NCI-H1436 treated with DMSO at 0.1 percent for 48 hours (cell line): ENCODE measurements around the gene SOX18.

Experiments used
- DNase-seq: peaks from one replicate; lab custom pipeline; 2025; lab: John Stamatoyannopoulos, UW

SOX18 gene

DNA sequence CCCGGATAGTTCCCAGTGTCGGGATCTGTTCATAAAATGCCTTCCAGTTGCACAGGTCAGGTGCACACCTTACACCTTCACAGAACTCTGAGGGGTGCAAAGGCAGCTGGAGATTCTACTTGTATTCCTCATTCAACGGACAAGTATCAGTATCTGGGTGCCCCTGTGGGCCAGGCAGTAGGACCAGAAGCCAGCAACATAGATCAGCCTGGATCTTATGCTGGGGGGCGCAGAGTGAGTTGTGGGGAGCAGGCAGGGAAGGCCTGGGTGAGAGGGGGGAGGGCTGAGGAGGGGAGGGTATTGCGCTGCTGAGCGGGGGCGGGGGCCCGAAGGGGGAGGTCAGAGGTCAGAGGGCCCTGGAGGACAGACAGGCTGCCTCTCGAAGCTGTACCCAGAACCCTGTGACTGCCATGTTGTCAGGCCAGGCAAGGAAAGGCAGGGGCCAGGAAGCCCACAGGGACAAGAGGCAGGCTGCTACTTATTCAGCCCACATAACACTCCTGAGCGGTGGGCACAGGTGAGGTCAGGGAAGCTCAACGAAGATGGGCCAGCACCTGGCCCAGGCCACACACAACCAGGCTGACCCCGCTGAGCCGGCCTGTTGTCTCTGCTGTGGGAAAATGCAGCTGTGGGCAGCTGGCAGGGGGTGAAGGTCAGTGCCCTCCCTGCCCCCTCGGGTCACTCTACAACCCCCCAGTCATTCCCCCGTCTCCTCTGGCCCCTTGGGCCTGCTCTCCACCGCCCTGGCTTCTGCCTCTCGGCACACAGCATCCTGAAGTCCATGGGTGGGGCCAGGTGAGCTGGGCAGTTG, 31.6 kb upstream of the SOX18 start:
- DNase-seq: no peak

DNA sequence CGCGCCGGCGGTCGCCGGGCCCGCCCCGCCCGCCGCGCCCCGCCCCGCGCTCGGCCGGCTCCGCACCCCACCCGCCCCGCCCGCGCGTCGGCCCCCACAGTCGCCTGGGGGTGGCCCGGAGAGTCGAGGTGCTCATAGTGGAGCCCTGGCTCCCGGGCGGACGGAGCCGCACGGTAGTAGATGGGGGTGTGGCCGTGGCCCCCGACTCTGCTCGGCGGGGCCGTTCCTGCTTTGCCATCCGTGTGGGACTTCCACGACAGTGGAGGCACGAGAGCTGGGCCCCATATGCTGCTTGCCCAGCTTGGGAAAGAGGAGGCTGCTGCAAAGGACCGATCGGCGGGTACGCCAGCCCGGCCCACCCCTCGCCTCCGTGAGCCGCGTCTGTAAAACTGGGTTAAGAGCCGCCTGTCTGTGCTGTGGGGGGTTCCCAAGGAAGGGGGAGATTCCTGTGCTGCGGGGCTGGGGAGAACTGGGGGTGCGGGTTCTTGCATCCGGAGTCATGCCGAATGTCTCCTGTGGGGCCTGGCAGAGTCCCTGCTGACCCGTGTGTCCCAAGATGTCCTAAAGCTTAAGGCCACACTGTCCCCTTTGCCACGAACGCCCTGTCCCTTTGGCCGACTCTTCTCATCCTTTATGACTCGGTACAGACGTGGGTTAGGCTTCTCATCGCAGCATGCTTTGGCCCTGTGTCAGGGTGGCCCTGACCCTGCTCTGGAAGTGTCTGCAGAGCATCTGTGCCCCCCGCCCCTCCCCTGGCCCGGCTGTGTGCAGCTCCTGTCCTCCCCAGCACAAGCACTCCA, 30.8 kb upstream of the SOX18 start, which contains the start of gene OPRL1:
Gene OPRL1, plus strand, starts transcription at position 70 of the 800 bp plus-strand sequence. CDS start 12,639 bp downstream, outside the sequence.
- DNase-seq: no peak

DNA sequence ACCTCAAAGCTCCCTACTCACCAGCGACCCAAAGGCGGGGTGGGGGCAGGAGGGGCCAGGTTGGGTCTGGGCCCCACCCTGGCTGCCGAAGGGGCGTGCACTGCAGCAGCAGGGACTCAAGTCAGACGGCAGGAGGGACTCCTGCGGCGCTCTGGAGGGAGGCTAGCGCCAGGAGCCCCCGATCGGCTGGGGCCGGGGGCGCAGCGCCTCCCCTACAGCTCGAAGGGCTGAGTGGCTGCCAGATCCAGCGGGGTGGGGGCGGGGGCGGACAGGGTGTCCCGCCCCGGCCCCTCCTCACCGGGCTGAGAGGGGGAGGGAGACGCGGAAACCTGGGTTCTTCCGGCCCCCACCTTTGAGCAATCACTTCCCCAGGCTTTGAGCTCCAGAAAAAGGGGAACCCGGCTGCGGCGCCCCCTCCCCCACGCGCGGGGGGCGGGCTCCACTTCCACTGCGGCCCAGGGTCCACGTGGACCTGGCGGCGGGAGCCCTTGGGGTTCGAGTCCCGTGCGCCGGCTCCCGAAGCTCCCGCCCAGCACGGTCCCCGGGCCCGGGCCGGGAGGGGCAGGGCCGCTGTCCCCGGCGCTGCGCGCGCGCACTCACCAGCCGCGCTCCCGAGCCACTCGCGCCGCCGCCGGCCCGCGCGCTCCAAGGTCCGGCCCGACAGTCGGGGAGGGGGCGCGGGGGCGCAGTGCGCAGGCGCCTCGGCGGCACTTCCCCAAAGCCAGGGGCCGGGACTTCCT, 30.0 kb upstream of the SOX18 start, which contains the start of gene RGS19:
Gene RGS19, minus strand, starts transcription at position 246 of the 740 bp plus-strand sequence. CDS start 2,632 bp downstream, outside the sequence.
- no peak for DNase-seq

DNA sequence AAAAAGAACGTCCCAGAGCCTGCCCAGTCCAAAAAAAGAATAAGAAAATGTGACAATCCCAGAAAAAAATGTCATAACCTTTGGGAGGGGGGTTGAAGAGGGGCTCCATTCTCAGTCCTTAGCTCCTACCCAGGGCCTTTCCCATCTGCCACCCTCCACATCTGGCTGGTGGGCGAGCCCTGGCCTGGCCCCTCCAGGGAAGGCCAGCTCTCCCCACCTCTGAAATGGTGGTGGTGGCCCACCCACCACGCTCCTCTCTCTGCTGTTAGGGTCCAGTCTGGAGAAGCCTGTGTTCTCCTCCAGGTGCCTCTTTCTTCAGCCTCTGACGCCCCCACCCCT, 29.5 kb upstream of the SOX18 start:
- no peak for DNase-seq

DNA sequence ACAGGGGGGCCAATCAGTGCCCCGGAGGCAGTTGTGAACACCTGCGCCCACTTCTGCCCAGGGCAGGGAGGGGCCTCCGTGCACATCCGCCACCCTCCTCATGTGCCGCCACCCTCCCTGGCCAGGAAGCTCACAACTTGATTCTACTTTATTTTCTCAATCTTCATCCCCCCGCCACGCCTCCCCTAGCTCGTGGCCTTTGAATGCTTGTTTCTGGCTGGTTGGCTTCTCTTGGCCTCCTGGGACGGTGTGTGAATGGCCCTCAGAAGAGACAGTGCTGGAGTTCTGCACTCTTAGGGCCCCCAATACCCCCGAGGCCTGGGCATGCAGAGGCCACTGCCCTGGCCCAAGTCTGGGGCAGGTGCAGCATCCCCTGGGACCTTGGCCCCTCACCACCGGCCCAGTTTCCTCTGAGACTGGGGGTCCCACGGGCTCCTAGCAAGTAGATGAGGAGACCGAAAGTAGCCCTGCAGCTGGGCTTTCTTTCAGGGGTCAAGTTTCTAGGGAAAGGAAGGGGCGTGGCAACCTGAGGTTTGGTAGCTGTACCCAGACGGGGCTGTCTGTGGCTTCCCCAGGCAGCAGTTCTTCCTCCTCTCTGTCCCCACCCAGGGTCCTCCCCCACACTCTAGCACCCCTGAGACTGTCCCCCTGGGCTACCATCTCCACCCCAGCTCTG, 28.6 kb upstream of the SOX18 start:
- DNase-seq: no peak

DNA sequence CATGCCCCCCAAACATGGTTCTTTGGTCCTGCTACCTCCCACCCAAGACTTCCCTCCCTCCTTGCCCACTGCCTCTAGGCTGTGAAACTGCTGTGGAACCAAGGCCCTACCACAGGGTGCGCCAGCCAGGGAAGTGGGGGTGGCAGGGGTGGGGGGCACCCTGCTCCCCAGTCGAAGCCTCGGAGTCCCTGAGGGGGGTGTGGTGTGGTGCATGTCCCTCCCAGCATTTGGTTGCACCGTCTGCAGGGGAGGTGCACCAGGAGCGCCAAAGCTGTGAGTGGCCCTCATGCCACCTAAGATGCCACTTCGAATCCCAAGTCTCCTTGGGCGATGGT, 28.1 kb upstream of the SOX18 start:
- no peak for DNase-seq

DNA sequence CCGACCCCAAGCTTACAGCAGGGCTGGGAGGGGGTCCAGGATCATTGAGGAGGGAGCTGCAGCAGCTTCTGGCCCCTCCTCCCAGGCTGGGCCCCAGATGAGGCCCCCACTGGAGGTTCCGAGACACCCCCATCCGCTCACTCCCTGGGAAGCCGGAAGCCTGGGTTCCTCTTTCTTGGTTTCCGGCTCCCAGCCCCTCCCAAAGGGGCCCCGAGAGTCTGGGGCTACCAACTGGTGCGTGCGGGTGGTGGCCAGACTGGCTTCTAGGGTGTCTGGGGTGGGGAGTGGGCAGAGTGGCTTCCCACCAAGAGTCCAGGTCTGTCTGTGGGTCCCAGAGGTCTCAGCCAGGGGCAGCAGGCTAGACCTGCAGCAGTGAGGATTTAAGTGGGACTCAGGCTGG, 27.7 kb upstream of the SOX18 start:
- DNase-seq: no peak

DNA sequence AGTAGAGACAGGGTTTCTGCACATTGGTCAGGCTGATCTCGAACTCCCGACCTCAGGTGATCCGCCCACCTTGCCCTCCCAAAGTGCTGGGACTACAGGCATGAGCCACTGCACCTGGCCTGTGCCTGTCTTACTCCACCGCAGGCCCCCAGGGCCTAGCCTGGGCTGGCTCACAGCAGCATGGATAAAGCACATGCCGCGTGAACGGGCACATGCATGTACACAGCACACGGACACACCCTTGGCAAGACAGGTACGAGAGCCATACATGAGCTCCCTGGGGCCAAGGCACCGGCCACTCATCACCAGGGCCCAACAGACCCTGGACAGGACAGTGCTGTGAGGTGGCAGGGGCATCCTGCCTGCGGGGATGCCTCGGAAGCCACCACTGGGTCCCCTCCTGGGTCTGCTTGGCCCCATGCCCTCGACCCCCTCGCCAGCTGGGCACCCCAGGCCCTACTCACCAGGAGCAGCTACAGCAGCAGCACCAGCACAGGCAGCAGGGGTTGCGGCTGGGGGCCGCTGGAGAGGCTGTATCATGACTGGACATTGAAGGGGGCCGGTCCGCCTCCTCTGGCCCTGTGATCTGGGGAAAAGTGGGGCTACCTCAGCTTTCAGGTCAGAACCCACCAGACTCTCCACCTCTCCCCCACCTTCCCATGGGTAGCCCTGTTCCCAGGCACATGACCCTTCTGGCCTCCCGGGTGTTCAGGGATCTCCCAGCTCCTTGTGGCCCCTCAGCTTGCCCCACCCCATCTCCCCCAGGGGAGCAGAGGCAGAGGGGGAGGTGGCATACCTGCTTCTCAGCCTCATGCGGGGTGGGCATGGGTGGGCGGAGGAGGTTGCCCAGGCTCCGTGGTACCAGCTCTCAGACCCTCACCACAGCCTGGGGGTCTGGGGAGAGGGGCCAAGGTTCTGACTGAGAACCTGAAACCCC, 26.9 kb upstream of the SOX18 start:
- DNase-seq: no peak

DNA sequence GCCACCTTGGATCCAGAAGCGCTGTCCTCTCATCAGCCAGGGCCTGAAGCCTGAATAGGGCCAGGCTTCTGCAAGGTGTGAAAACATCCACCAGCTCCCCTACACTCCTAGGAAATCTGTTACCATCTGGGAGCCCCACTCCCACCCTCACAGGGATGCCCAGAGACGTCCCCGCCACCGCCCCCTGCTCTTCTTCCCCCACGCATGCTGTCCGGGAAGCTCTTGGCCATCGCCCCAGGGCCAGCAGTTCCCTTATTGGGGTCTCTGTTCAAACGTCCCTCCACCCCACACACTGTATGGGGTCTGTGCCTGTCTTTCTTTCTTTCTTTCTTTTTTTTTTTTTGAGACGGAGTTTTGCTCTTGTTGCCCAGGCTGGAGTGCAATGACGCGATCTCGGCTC, 26.1 kb upstream of the SOX18 start:
- DNase-seq: no peak

DNA sequence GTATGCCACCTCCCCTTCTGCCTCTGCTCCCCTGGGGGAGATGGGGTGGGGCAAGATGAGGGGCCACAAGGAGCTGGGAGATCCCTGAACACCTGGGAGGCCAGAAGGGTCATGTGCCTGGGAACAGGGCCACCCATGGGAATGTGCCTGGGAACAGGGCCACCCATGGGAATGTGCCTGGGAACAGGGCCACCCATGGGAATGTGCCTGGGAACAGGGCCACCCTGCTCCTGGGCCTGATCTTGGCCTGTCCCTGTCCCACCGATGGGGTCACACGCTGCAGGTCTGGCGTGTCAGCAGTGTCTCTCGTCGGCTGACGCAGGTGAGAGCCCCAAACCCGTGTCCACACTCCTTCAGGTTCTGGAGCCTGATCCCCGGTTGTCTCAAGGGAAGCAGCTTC, 25.5 kb upstream of the SOX18 start:
- no peak for DNase-seq

DNA sequence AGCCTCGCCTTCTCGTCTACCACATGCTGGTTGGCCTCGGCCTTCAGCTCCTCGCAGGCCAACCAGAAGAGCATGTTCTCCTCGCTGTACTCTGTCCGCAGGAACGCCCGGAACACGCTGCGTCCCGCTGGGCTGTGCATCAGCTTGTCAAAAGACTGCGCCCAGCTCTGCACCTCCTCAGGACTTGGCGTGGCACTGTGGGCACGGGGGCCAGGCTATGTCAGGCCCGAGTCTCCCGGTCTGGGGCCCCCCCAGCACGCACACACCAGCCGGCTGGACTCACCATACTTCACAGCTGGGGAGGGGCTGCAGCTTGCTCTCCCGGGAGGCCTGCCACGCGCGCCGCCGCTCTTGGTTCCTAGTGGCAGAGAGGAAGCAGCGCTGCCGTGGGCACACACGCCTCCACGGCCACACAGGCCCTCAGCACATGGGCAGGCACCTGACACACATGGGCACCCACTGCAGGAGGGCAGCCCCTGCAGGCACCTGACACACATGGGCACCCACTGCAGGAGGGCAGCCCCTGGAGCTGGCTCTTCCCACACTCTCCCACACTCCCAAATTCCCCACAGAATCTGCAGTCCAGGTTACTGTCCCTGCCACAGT, 24.8 kb upstream of the SOX18 start:
- no peak for DNase-seq

DNA sequence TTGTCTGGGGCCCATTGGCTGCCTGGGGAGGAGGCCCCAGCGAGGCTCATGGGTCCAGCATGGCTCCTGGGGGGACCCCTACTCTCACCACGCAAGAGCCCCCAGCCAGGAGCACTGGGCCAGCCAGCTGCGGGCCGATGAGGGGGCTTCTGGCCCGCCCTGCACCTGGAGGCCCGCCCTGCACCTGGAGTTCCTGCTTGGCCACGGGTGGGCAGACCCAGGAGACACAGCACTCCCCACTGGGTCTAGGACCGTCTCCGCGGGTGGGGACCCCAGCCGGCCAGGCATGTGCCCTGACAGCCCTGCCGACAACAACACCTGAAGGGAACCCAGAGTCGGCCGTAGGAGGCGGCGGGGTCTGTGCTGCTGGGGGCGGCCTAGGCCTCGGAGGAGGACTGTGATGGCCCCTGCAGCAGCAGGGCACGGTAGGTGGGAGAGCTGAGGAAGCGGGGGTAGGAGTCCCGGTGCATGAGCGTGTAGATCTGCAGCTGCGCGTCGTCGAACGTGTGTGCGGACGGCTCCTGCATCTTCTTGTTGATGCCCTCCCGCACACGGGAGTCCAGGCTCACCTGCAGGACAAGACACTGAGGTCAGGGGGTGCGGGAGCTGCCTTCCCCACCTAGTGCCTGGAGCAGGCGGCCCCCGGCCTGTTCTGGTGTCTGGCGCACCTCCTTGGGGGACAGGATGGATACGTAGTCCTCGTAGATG, 24.2 kb upstream of the SOX18 start:
- DNase-seq: no peak

DNA sequence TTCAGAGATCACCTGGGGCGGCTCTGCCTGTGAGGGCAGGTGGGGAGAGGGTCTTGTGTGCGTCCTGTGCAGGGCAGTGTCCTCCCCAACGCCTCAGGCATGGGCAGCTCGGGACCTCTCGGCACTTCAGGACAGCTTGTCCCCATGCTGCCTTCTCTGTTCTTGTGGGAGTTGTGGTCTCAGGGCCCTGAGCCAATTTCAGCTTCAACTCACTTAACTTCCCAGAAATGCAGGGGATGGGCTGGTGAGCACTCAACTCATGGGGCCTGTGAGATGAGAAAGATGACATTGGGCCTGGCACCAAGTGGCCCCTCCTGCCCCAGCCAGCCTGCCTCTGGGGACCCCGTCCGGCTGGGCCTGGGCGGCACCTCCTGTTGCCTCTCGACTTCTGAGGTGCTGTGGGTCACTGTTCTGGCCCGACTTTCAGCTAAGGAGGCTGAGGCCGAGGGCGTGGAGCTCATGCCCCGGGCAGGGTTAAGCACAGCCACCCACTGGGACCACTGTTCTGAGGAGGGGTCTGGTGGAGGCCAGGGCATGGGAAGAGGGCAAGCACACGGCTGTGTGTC, 23.1 kb upstream of the SOX18 start:
- DNase-seq: no peak

DNA sequence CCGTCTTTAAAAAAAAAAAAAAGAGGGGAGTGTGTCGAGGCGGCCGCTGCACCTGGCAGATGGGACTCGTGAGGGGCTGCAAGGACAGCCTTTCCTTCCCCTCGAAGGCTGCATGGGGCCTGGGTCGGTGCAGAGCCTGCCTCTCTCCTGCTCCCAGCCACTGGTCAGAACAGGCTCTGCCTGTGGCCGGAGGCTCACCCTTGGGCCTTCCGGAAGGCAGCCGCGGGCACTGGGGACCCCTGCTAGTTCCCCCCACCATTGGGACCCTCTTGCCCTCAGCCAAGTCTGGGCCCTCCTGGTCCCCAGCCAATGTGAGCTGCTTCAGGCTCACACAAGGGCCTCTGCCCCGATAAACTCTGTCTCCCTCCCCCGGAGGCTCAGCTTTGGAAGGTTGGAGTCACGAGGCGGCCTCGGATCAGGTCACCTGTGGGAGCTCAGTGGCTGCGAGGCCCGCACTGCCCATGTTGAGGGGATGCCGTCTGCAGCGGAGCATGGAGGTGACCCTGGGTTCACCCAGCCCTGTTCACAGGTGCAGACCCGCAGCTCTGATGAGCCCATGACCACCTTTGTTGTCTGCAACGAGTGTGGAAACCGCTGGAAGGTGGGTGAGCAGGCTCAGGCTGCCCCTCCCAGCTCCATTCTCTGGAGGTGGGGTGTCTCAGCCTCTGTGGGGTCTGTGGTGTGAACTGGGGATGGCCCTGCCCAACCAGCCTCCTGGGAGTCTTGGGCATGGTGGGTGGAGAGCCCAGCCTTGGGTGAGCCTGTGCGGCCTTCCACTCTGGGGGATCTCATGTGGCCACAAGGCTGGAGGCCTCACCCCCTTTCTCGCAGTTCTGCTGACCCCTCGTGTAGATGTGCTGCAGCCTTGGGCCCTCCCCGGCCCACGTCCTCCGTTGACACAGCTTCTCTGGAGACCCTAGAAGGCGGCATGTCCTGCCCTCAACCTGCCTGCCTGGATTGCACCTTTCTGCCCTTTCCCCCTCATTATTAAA, 22.2 kb upstream of the SOX18 start:
- DNase-seq: no peak

DNA sequence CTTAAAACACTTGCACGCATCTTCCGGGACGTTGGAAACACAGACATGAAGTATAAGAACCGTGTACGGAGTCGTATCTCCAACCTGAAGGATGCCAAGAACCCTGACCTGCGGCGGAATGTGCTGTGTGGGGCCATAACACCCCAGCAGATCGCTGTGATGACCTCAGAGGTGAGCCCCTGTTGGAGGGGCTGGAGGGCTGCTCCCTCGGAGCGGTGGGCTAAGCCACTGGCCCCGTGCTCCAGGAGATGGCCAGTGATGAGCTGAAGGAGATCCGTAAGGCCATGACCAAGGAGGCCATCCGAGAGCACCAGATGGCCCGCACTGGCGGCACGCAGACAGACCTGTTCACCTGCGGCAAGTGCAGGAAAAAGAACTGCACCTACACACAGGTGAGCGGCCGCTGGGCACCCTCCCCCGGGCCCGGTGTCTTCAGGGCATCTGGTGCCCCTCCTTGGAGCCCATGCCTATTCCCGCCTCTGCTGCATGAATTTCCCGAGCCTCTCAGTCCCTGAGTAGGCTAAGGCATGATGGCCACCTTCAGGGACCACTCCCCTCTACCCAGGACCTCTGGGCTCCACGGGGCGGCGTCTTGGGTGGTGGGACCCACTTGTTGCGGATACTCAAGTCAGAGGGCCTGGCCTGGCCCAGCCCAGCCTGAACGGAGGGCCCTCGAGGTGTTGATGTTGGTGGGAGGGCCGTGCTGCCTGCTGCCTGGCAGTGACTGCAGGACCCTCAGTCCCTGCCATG, 21.0 kb upstream of the SOX18 start:
- DNase-seq: no peak

DNA sequence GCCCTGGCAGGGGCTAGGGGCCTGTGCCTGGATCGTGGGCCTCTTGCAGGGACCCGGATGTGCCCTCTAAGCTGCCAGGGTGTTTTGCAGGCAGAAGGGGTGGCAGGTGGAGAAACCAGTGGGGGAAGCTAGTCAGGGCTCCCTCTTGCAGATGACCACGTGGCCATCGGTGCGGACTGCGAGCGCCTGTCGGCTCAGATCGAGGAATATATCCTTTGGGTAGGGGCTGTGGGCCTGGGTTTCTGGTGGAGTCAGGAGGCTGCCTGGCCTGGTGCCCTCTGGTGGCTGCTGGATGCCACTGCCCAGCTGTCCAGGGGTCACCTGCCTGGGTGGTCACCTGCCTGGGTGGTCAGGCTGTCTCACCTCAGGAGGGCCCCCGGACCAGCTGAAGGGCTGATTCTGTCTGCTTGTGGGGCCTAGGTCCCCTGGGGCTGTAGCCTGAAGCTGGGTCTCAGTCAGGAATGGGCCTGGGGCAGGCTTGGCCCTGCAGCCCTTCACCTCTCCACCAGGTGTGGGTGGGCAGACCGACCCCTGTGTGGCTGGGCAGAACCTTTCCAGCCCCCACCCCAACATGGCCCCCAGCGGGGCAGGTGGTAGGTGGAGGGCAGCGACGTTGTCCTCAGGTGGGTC, 20.3 kb upstream of the SOX18 start:
- DNase-seq: no peak

DNA sequence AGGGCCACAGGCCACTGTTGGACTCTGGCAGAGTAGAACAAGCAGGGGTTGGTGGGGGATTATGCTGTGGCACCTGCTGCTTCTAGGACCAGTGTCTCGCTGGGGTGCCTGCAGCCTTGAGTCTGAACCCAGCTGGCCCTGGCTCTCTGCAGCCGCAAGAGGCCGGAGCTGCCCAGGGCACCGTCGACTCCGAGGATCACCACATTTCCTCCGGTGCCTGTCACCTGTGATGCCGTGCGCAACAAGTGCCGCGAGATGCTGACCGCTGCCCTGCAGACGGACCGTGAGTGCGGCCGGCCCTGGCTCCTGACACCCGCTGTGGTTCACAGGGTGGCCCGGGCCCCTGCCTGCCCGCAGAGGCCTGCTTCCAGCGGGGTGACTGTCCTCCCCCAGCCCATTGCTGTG, 19.8 kb upstream of the SOX18 start:
- no peak for DNase-seq
